Smooth muscle cell (in vitro differentiated cells): ENCODE data around the gene TAS2R43. TPM values are rescaled to one million over a fixed set of nuclear protein-coding genes. Genes with fewer than 3 reads are reported as not detected.
"Not testable (repeated sequence)": the region's sequence is repeated elsewhere in the genome, so short reads cannot be mapped to it uniquely, and the experiment has no call there.

ENCODE experiments used
- DNase-seq: peaks from one replicate; lab custom pipeline; 2025; ENCODE audit not compliant: unreplicated experiment; lab: John Stamatoyannopoulos, UW
- H2AFZ ChIP-seq: fragments of 200-600 bp; sonication (generic); 2 replicates; pipeline ENCODE4 v1.6.0; 2016; ENCODE audit warnings: antibody characterized with exemption, low read depth, mild to moderate bottlenecking
- H3F3A ChIP-seq: fragments of 200-600 bp; sonication (generic); 2 replicates; pipeline ENCODE4 v1.6.0; 2017; ENCODE audit warnings: antibody characterized with exemption, low read depth
- H3K27ac ChIP-seq: fragments of 200-600 bp; sonication (generic); 2 replicates; pipeline ENCODE4 v1.5.1; 2016; ENCODE audit warnings: low read depth, mild to moderate bottlenecking
- H3K27me3 ChIP-seq: fragments of 200-600 bp; sonication (generic); 2 replicates; pipeline ENCODE4 v1.6.1; 2016; ENCODE audit warnings: low read depth, mild to moderate bottlenecking
- H3K36me3 ChIP-seq: fragments of 200-600 bp; sonication (generic); 2 replicates; pipeline ENCODE4 v1.5.1; 2016; ENCODE audit warnings: low read depth
- H3K4me1 ChIP-seq: fragments of 200-600 bp; sonication (generic); 2 replicates; pipeline ENCODE4 v1.5.1; 2016; ENCODE audit warnings: low read depth
- H3K4me2 ChIP-seq: fragments of 200-600 bp; sonication (generic); 2 replicates; pipeline ENCODE4 v1.6.0; 2016; ENCODE audit warnings: mild to moderate bottlenecking
- H3K4me3 ChIP-seq: fragments of 200-600 bp; sonication (generic); 2 replicates; pipeline ENCODE4 v1.5.1; 2016; ENCODE audit warnings: mild to moderate bottlenecking
- H3K79me2 ChIP-seq: fragments of 200-600 bp; sonication (generic); 2 replicates; pipeline ENCODE4 v1.6.0; 2016; ENCODE audit warnings: low read depth, mild to moderate bottlenecking
- H3K9ac ChIP-seq: fragments of 200-600 bp; sonication (generic); 2 replicates; pipeline ENCODE4 v1.6.0; 2016; ENCODE audit warnings: low read depth
- H3K9me3 ChIP-seq: fragments of 200-600 bp; sonication (generic); replicated peaks from 2 replicates; pipeline ENCODE4 v1.5.1; 2016; ENCODE audit warnings: low read depth
- H4K20me1 ChIP-seq: fragments of 200-600 bp; sonication (generic); 2 replicates; pipeline ENCODE4 v1.6.0; 2016; ENCODE audit warnings: low read depth
- CTCF ChIP-seq: fragments of 200-600 bp; sonication (generic); IDR thresholded peaks from 2 replicates; pipeline ENCODE4 v1.5.1; 2017; ENCODE audit warnings: borderline replicate concordance, mild to moderate bottlenecking, antibody characterized with exemption; ENCODE audit not compliant: insufficient read depth, poor library complexity, severe bottlenecking
- WGBS: methylation state at CpG from one replicate; pipeline ENCODE4 v1.1.7; 2016; ENCODE audit warnings: low lambda C conversion rate; 5-methylcytosine and 5-hydroxymethylcytosine counted together
- polyA plus RNA-seq: library from polyadenylated mRNA; unstranded; fragments of >200 nt; fragmentation: Nextera tagmentation; extraction: Ambion mirVana; gene quantifications from 2 replicates; pipeline ENCODE4 v1.2.1, GENCODE V29; 2016
- small RNA-seq: library from RNA; depleted of rRNA; stranded (forward); fragments of <200 nt; gene quantifications from one replicate; pipeline ENCODE3, GENCODE V24; 2014
- total RNA-seq: library from RNA; depleted of rRNA; stranded (reverse); fragments of >200 nt; gene quantifications from 2 replicates; pipeline ENCODE4 v1.2.3, GENCODE V29; 2014

TAS2R43 gene
- total and polyA plus RNA-seq, 2 experiments from 2014 or later = 0.35 to 0.45 TPM

- Histone ChIP-seq H3K4me2 (no peak overlapping the region), H3K4me3 (no peak overlapping the region), H3K4me1 (no peaks in the 10 kb centered on the region), H3F3A (no peaks in the 10 kb centered on the region), H3K9ac (no peak overlapping the region), H3K27ac (no peak overlapping the region), H3K79me2 (peaks cover 34% of the 10 kb centered on the region), H2AFZ (no peak overlapping the region), H3K9me3 (no peaks in the 10 kb centered on the region), H4K20me1 (peaks cover 14% of the 10 kb centered on the region), H3K36me3 (peaks cover 6% of the 10 kb centered on the region), H3K27me3 (no peaks in the 10 kb centered on the region)
- DNase-seq = no peak
- TF ChIP-seq CTCF = no peak
- WGBS = 99% methylated on average over 2 of the region's 2 CpGs
Observed at GRCh38 chr12:11055306-11055705, 36.8 kb downstream of the TAS2R43 start.

DNA sequence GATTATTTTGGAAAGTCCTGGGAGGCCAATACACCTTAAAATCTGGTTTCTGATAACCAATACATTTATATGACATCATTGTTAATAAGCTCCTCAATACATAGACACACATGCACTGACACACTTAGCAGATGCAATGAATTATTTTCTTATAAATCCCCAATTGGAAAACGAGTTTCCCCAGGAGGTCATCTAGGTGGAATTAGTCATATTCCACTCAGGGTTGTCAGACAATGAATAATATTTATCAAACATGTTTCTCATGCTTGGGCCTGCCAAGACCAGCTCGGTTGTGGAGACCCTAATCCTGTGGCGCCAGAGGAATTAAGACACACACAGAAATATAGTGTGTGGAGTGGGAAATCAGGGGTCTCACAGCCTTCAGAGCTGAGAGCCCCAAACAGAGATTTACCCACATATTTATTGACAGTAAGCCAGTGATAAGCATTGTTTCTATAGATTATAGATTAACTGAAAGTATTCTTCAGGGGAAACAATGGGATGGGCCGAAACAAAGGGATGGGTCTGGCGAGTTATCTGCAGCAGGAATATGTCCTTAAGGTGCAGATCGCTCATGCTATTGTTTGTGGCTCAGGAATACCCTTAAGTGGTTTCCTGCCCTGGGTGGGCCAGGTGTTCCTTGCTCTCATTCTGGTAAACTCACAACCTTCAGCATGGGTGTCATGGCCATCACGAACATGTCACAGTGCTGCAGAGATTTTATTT is 42.1 kb downstream of the TAS2R43 start:
- H3K9me3 ChIP-seq, H3K9ac ChIP-seq, H3K27me3 ChIP-seq, H3K4me1 ChIP-seq, H3K4me2 ChIP-seq, DNase-seq, H4K20me1 ChIP-seq, H2AFZ ChIP-seq, H3K4me3 ChIP-seq, H3F3A ChIP-seq, H3K27ac ChIP-seq: not testable (repeated sequence)
- Histone ChIP-seq H3K79me2 (peaks cover 26% of the 10 kb centered on the region), H3K36me3 (peaks cover 21% of the 10 kb centered on the region)
- 97% methylated on average over 7 of the region's 7 CpGs for WGBS

GRCh38 chr12:11041366-11041765 is 50.7 kb downstream of the TAS2R43 start:
- H3F3A ChIP-seq, H3K4me3 ChIP-seq, H3K4me2 ChIP-seq, H3K27me3 ChIP-seq, H3K4me1 ChIP-seq, H3K36me3 ChIP-seq, H3K9me3 ChIP-seq, H2AFZ ChIP-seq, DNase-seq, H3K9ac ChIP-seq, H3K27ac ChIP-seq: not testable (repeated sequence)
- 73% methylated on average over 2 of the region's 2 CpGs for WGBS
- Histone ChIP-seq H4K20me1 (peaks cover 40% of the 10 kb centered on the region), H3K79me2 (peaks cover 47% of the 10 kb centered on the region)

Small RNA genes lying within 50 kb of the gene (small RNA-seq; reads per million reads assigned to genes)
- gene AC018630.1 = not detected

Other genes with a start within 250 kb of the TAS2R43 start
- gene PRR4, start 242.8 kb downstream of the TAS2R43 start, total RNA-seq = 6.7 and 65.0 TPM in 2 replicates
- gene PRR4, start 242.8 kb downstream of the TAS2R43 start, polyA plus RNA-seq = 2.7 and 4.2 TPM in 2 replicates
- 12.0 and 14.7 TPM in 2 replicates for gene PRH1, start 208.1 kb downstream of the TAS2R43 start, total RNA-seq
- gene PRH1, start 208.1 kb downstream of the TAS2R43 start, polyA plus RNA-seq = 12.5 and 12.9 TPM in 2 replicates
- 1.8 and 2.7 TPM in 2 replicates for gene TAS2R13, start 182.8 kb downstream of the TAS2R43 start, total RNA-seq
- gene TAS2R13, start 182.8 kb downstream of the TAS2R43 start, polyA plus RNA-seq = not detected in 2 replicates
- not detected in 2 replicates for gene PRH2, start 163.1 kb downstream of the TAS2R43 start, total RNA-seq
- gene PRH2, start 163.1 kb downstream of the TAS2R43 start, polyA plus RNA-seq = 0.33 TPM in 1 of 2 replicates, not detected in the other
- gene TAS2R14, start 153.1 kb downstream of the TAS2R43 start, total RNA-seq = 5.8 and 7.1 TPM in 2 replicates
- gene TAS2R14, start 153.1 kb downstream of the TAS2R43 start, polyA plus RNA-seq = 1.2 and 2.5 TPM in 2 replicates
- 1.8 and 6.3 TPM in 2 replicates for gene TAS2R50, start 105.4 kb downstream of the TAS2R43 start, total RNA-seq
- 0.78 TPM in 1 of 2 replicates, not detected in the other for gene TAS2R50, start 105.4 kb downstream of the TAS2R43 start, polyA plus RNA-seq
- gene TAS2R20, start 94.0 kb downstream of the TAS2R43 start, total RNA-seq = 1.4 and 5.6 TPM in 2 replicates
- not detected in 2 replicates for gene TAS2R20, start 94.0 kb downstream of the TAS2R43 start, polyA plus RNA-seq
- gene TAS2R19, start 69.7 kb downstream of the TAS2R43 start, total RNA-seq = 2.3 and 3.8 TPM in 2 replicates
- 0.24 and 0.26 TPM in 2 replicates for gene TAS2R19, start 69.7 kb downstream of the TAS2R43 start, polyA plus RNA-seq
- 4.1 and 5.7 TPM in 2 replicates for gene TAS2R31, start 60.9 kb downstream of the TAS2R43 start, total RNA-seq
- not detected in 2 replicates for gene TAS2R31, start 60.9 kb downstream of the TAS2R43 start, polyA plus RNA-seq
- gene TAS2R46, start 30.0 kb downstream of the TAS2R43 start, total RNA-seq = 3.6 and 5.2 TPM in 2 replicates
- not detected in 2 replicates for gene TAS2R46, start 30.0 kb downstream of the TAS2R43 start, polyA plus RNA-seq
- gene TAS2R30, start 42.3 kb upstream of the TAS2R43 start, total RNA-seq = 2.2 and 3.9 TPM in 2 replicates
- not detected in 2 replicates for gene TAS2R30, start 42.3 kb upstream of the TAS2R43 start, polyA plus RNA-seq
- gene SMIM10L1, start 78.9 kb upstream of the TAS2R43 start, total RNA-seq = 9.5 and 10.7 TPM in 2 replicates
- 9.4 and 11.1 TPM in 2 replicates for gene SMIM10L1, start 78.9 kb upstream of the TAS2R43 start, polyA plus RNA-seq
- not detected in 2 replicates for gene TAS2R42, start 94.6 kb upstream of the TAS2R43 start, total RNA-seq
- gene TAS2R42, start 94.6 kb upstream of the TAS2R43 start, polyA plus RNA-seq = not detected in 2 replicates
- not detected in 2 replicates for gene PRB3, start 177.4 kb upstream of the TAS2R43 start, total RNA-seq
- gene PRB3, start 177.4 kb upstream of the TAS2R43 start, polyA plus RNA-seq = 0.19 and 0.43 TPM in 2 replicates
- gene PRB4, start 218.1 kb upstream of the TAS2R43 start, total RNA-seq = not detected in 2 replicates
- not detected in 2 replicates for gene PRB4, start 218.1 kb upstream of the TAS2R43 start, polyA plus RNA-seq